ENCODE data around the gene MDN1.

MDN1 gene

DNA sequence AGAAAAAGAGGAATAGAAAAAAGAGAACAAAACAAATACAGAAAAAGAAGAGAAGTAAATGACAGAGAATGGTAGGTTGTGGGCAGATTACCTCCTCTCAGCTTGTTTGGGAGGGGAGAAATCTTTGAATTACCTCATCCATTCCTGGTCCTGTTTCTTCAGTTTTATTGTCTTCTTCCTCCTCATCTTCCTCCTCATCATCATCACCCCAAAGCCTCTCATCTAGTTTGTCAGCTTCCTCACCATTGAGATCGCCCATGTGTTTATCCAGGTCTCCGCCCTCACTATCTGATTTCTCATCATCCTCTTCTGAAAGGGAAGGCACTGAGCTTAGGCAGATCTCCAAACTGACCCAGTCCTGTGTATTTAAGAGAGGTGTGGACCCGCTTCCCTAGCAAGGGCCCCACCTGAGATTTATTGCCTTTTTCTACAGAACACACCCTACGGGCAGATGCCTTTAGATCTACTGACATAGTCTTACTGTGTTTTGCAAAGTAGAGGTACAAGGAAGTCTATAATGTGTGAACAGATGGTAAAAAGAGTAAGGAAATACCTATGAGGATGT lies 156.9 kb downstream of the MDN1 start:
- TF ChIP-seq, protein P1, sequence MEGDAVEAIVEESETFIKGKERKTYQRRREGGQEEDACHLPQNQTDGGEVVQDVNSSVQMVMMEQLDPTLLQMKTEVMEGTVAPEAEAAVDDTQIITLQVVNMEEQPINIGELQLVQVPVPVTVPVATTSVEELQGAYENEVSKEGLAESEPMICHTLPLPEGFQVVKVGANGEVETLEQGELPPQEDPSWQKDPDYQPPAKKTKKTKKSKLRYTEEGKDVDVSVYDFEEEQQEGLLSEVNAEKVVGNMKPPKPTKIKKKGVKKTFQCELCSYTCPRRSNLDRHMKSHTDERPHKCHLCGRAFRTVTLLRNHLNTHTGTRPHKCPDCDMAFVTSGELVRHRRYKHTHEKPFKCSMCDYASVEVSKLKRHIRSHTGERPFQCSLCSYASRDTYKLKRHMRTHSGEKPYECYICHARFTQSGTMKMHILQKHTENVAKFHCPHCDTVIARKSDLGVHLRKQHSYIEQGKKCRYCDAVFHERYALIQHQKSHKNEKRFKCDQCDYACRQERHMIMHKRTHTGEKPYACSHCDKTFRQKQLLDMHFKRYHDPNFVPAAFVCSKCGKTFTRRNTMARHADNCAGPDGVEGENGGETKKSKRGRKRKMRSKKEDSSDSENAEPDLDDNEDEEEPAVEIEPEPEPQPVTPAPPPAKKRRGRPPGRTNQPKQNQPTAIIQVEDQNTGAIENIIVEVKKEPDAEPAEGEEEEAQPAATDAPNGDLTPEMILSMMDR (IDR thresholded peaks at IDR 0.05; ENCODE audit: low read depth, low read length), result no peak
- TF ChIP-seq EZH2phosphoT487 (IDR thresholded peaks at IDR 0.05; ENCODE audit: low read depth), result no peak

DNA sequence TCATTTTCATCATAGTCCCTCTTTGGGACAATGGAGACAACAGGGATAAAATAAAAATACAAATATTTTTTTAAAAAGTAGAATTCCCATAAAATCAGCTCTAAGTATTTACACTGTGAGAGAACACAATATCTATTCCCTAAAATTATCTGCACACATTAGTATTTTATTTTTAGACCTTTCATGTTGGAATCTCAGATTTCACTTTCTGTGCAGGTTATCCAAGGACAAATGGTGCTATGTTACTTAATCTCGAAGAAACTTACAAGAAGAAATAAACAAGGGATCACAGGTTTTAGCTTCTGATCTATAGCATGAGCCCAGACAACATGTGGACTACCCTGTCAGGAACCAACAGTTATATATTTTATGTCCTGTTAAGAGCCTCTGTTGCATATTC lies 158.0 kb downstream of the MDN1 start:
- H3K9me3 ChIP-seq (ENCODE audit: insufficient read depth, low read length), result no peaks in the 10 kb centered on the region
- no peak for TF ChIP-seq EZH2phosphoT487 (IDR thresholded peaks at IDR 0.05; ENCODE audit: low read depth)
- TF ChIP-seq, protein P1 (IDR thresholded peaks at IDR 0.05; ENCODE audit: low read depth, low read length), result no peak
- H3K36me3 ChIP-seq (replicated peaks; ENCODE audit: low read depth, low read length), result peaks cover 27% of the 10 kb centered on the region
- no peaks in the 10 kb centered on the region for H3K27me3 ChIP-seq (ENCODE audit: low read depth, low read length)
- no peak overlapping the region for H3K4me3 ChIP-seq (ENCODE audit: low read length)
- H3K4me1 ChIP-seq (ENCODE audit: low read length), result no peaks in the 10 kb centered on the region
- no peaks in the 10 kb centered on the region for H3K79me2 ChIP-seq (ENCODE audit: low read length)
- H2AFZ ChIP-seq (ENCODE audit: low read depth, low read length), result no peak overlapping the region
- no peak overlapping the region for H3K4me2 ChIP-seq (ENCODE audit: low read length)
- no peaks in the 10 kb centered on the region for H4K20me1 ChIP-seq (ENCODE audit: insufficient read depth, low read length)
- no peak overlapping the region for H3K9ac ChIP-seq (ENCODE audit: low read length)
- H3K27ac ChIP-seq (ENCODE audit: low read length), result no peak overlapping the region

More for the DNA sequence above, 156.9 kb downstream of the MDN1 start:
- Histone ChIP-seq H3K4me3 (ENCODE audit: low read length) (no peak overlapping the region), H4K20me1 (ENCODE audit: insufficient read depth, low read length) (no peaks in the 10 kb centered on the region), H3K4me2 (ENCODE audit: low read length) (no peak overlapping the region), H3K36me3 (replicated peaks; ENCODE audit: low read depth, low read length) (peaks cover 23% of the 10 kb centered on the region), H3K79me2 (ENCODE audit: low read length) (no peaks in the 10 kb centered on the region), H2AFZ (ENCODE audit: low read depth, low read length) (no peak overlapping the region), H3K27ac (ENCODE audit: low read length) (no peak overlapping the region), H3K4me1 (ENCODE audit: low read length) (no peaks in the 10 kb centered on the region), H3K9me3 (ENCODE audit: insufficient read depth, low read length) (no peaks in the 10 kb centered on the region), H3K9ac (ENCODE audit: low read length) (no peak overlapping the region), H3K27me3 (ENCODE audit: low read depth, low read length) (no peaks in the 10 kb centered on the region)

DNA sequence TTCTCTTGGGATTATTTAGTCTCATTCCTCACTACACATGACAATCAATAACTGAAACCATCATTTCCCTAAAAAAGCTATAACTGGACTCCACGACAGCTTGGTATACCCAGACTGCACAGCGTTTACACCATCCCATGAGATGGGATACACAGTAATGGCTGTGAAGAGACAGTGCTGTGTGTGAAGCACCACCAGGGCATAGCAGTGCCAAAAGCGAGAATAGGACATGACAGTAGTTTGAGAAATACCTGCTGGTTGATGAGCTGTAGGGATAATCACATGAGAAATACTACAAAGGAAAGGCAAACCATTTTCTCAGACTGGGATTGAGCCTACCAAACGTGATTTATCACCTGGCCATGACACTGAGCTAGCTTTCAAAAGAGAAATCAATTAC lies 158.6 kb downstream of the MDN1 start:
- Histone ChIP-seq H3K27ac (ENCODE audit: low read length) (no peak overlapping the region), H3K4me2 (ENCODE audit: low read length) (no peak overlapping the region), H3K36me3 (replicated peaks; ENCODE audit: low read depth, low read length) (peaks cover 27% of the 10 kb centered on the region), H4K20me1 (ENCODE audit: insufficient read depth, low read length) (no peaks in the 10 kb centered on the region), H3K27me3 (ENCODE audit: low read depth, low read length) (no peaks in the 10 kb centered on the region), H3K4me1 (ENCODE audit: low read length) (no peaks in the 10 kb centered on the region), H3K9me3 (ENCODE audit: insufficient read depth, low read length) (no peaks in the 10 kb centered on the region), H2AFZ (ENCODE audit: low read depth, low read length) (no peak overlapping the region), H3K4me3 (ENCODE audit: low read length) (no peak overlapping the region), H3K79me2 (ENCODE audit: low read length) (no peaks in the 10 kb centered on the region), H3K9ac (ENCODE audit: low read length) (no peak overlapping the region)
- TF ChIP-seq, protein P1 (IDR thresholded peaks at IDR 0.05; ENCODE audit: low read depth, low read length), result no peak
- TF ChIP-seq EZH2phosphoT487 (IDR thresholded peaks at IDR 0.05; ENCODE audit: low read depth), result no peak

DNA sequence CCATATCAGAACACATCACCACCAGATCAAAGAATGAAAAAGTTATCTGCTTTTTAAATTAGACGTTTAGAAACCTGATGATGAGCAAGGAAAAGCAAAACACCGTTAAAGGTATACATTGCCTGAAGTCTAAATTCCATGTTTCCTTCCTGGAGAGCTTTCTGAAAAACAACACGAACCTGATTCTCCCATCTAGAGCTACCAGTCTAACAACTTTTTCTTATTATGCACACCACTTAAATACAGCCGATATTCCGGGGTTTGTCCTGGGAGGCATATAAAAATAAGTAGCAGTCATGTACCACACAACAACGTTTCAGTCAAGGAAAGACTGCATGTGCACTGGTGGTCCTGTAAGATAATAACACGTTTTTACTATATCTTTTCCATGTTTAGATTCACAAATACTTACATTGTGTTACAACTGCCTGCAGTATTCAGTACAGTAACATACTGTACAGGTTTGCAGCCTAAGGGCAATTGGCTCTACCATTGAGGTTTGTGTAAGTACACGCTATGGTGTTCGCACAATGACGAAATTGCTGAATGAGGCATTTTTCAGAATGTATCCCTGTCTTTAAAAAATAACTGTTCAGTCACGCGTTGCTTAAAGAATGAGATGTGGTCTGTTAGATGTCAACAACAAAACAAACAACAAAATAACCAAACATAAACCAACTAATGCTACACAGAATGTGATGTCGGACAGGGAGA lies 162.0 kb downstream of the MDN1 start:
- Histone ChIP-seq H3K36me3 (replicated peaks; ENCODE audit: low read depth, low read length) (peaks cover 22% of the 10 kb centered on the region), H3K9me3 (ENCODE audit: insufficient read depth, low read length) (no peaks in the 10 kb centered on the region), H3K9ac (ENCODE audit: low read length) (no peak overlapping the region), H3K79me2 (ENCODE audit: low read length) (no peaks in the 10 kb centered on the region), H3K4me3 (ENCODE audit: low read length) (no peak overlapping the region), H3K27ac (ENCODE audit: low read length) (no peak overlapping the region), H3K27me3 (ENCODE audit: low read depth, low read length) (no peaks in the 10 kb centered on the region), H3K4me1 (ENCODE audit: low read length) (no peaks in the 10 kb centered on the region), H2AFZ (ENCODE audit: low read depth, low read length) (no peak overlapping the region), H4K20me1 (ENCODE audit: insufficient read depth, low read length) (no peaks in the 10 kb centered on the region), H3K4me2 (ENCODE audit: low read length) (no peak overlapping the region)
- no peak for TF ChIP-seq EZH2phosphoT487 (IDR thresholded peaks at IDR 0.05; ENCODE audit: low read depth)
- TF ChIP-seq, protein P1 (IDR thresholded peaks at IDR 0.05; ENCODE audit: low read depth, low read length), result no peak

Measured in OCI-LY3 (cell line).